ENCODE results near the gene ITGBL1. TPM values are rescaled to one million over a fixed set of nuclear protein-coding genes. Genes with fewer than 3 reads are reported as not detected.

Gene ITGBL1
- total RNA-seq, 1 donor: 398 TPM

DNA sequence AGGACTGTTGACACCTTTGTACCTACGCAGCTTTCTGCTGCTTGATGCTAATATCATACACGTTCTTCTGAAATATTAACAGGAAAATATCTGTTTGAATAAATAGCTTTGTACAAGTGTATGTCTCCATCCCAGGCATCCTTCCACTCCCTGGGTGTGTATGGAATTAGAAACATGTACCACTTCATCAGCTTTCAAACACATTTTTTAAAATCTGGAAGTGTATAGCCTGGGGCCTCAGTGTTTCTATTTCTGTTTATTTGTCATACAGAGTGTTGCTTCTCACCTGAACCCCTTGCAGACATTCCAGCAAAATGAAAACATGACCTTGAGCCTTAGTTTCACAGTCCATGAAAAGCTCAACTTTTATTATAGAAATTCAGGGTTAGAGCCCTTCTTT, 168.6 kb downstream of the ITGBL1 start:
- H3K4me2 ChIP-seq (ENCODE audit: insufficient read depth, low read length): no peak overlapping the region
- H3K4me3 ChIP-seq (ENCODE audit: insufficient read depth, low read length): no peak overlapping the region
- H3K27ac ChIP-seq (ENCODE audit: low read depth, low read length): peak overlapping the region; percentile 8
- H3K9me3 ChIP-seq (ENCODE audit: low read depth, low read length): no peaks in the 10 kb centered on the region
- H3K4me1 ChIP-seq (ENCODE audit: insufficient read depth, low read length): peaks cover 24% of the 10 kb centered on the region
- H3K27me3 ChIP-seq (ENCODE audit: insufficient read depth, low read length): no peaks in the 10 kb centered on the region
- peaks cover 7% of the 10 kb centered on the region for H4K20me1 ChIP-seq (ENCODE audit: insufficient read depth, low read length)
- peaks cover 9% of the 10 kb centered on the region for H3K36me3 ChIP-seq (ENCODE audit: insufficient read depth, low read length)
- DNase-seq (ENCODE audit: insufficient read length, low spot score, missing footprints): no peak
- no peak overlapping the region for H2AFZ ChIP-seq (ENCODE audit: low read length)
- TF ChIP-seq CTCF (IDR thresholded peaks at IDR 0.05; ENCODE audit: extremely low read depth, low read depth, low read length): no peak
- H3K79me2 ChIP-seq (ENCODE audit: insufficient read depth, low read length): peaks cover 50% of the 10 kb centered on the region

- no peak for DNase-seq (ENCODE audit: insufficient read length, low spot score, missing footprints)
- peaks cover 38% of the 10 kb centered on the region for H3K4me1 ChIP-seq (ENCODE audit: insufficient read depth, low read length)
- H3K27ac ChIP-seq (ENCODE audit: low read depth, low read length): peak overlapping the region; percentile 73
- no peaks in the 10 kb centered on the region for H3K27me3 ChIP-seq (ENCODE audit: insufficient read depth, low read length)
- peaks cover 52% of the 10 kb centered on the region for H3K79me2 ChIP-seq (ENCODE audit: insufficient read depth, low read length)
- H3K9me3 ChIP-seq (ENCODE audit: low read depth, low read length): no peaks in the 10 kb centered on the region
- peak overlapping the region; percentile 79 for H3K4me2 ChIP-seq (ENCODE audit: insufficient read depth, low read length)
- peaks cover 9% of the 10 kb centered on the region for H3K36me3 ChIP-seq (ENCODE audit: insufficient read depth, low read length)
- peak overlapping the region; percentile 49 for H2AFZ ChIP-seq (ENCODE audit: low read length)
- no peak for TF ChIP-seq CTCF (IDR thresholded peaks at IDR 0.05; ENCODE audit: extremely low read depth, low read depth, low read length)
- peak overlapping the region; percentile 19 for H3K4me3 ChIP-seq (ENCODE audit: insufficient read depth, low read length)
- peaks cover 7% of the 10 kb centered on the region for H4K20me1 ChIP-seq (ENCODE audit: insufficient read depth, low read length)
Measured at GRCh38 chr13:101623470-101624209, 171.2 kb downstream of the ITGBL1 start.

GRCh38 chr13:101624210-101624922, 171.9 kb downstream of the ITGBL1 start:
- TF ChIP-seq CTCF (IDR thresholded peaks at IDR 0.05; ENCODE audit: extremely low read depth, low read depth, low read length): no peak
- H3K27me3 ChIP-seq (ENCODE audit: insufficient read depth, low read length): no peaks in the 10 kb centered on the region
- DNase-seq (ENCODE audit: insufficient read length, low spot score, missing footprints): no peak
- H3K9me3 ChIP-seq (ENCODE audit: low read depth, low read length): no peaks in the 10 kb centered on the region
- peak overlapping the region; percentile 19 for H3K4me3 ChIP-seq (ENCODE audit: insufficient read depth, low read length)
- H3K4me2 ChIP-seq (ENCODE audit: insufficient read depth, low read length): peak overlapping the region; percentile 79
- H3K27ac ChIP-seq (ENCODE audit: low read depth, low read length): peak overlapping the region; percentile 73
- H3K4me1 ChIP-seq (ENCODE audit: insufficient read depth, low read length): peaks cover 38% of the 10 kb centered on the region
- H3K79me2 ChIP-seq (ENCODE audit: insufficient read depth, low read length): peaks cover 45% of the 10 kb centered on the region
- H4K20me1 ChIP-seq (ENCODE audit: insufficient read depth, low read length): peaks cover 7% of the 10 kb centered on the region
- peak overlapping the region; percentile 49 for H2AFZ ChIP-seq (ENCODE audit: low read length)
- peaks cover 9% of the 10 kb centered on the region for H3K36me3 ChIP-seq (ENCODE audit: insufficient read depth, low read length)

DNA sequence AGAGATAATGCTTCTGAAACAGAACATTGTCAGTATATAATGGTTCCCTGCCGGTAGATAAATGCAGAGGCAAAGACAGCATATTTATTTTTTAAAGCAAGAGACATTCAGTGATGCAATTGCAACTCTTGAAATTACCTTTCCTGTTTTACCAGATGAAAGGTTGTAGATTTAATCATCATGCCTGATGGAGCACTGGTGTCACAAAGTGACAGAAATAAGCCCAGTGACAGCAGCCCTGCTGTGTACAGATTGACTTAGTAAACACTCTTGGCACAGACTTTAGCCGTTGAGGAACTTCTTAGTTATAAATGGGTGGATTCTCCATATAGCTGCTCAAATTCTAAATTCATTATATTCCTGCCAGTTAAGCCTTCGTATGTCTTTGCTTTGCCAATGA, 172.5 kb downstream of the ITGBL1 start:
- DNase-seq (ENCODE audit: insufficient read length, low spot score, missing footprints): no peak
- Histone ChIP-seq H3K4me1 (ENCODE audit: insufficient read depth, low read length) (peaks cover 38% of the 10 kb centered on the region), H2AFZ (ENCODE audit: low read length) (no peak overlapping the region), H3K79me2 (ENCODE audit: insufficient read depth, low read length) (peaks cover 44% of the 10 kb centered on the region), H3K9me3 (ENCODE audit: low read depth, low read length) (no peaks in the 10 kb centered on the region), H3K36me3 (ENCODE audit: insufficient read depth, low read length) (peaks cover 8% of the 10 kb centered on the region), H3K27ac (ENCODE audit: low read depth, low read length) (peak overlapping the region; percentile 7), H3K27me3 (ENCODE audit: insufficient read depth, low read length) (no peaks in the 10 kb centered on the region), H3K4me3 (ENCODE audit: insufficient read depth, low read length) (no peak overlapping the region), H4K20me1 (ENCODE audit: insufficient read depth, low read length) (peaks cover 7% of the 10 kb centered on the region), H3K4me2 (ENCODE audit: insufficient read depth, low read length) (no peak overlapping the region)
- TF ChIP-seq CTCF (IDR thresholded peaks at IDR 0.05; ENCODE audit: extremely low read depth, low read depth, low read length): no peak

All from osteoblast (primary cell).